ENCODE data around the gene SRM.
"Not testable (repeated sequence)": the region's sequence is repeated elsewhere in the genome, so short reads cannot be mapped to it uniquely, and the experiment has no call there.

The SRM gene

GRCh38 chr1:11100149-11100493, 40.3 kb upstream of the SRM start:
- no peak for DNase-seq (ENCODE audit: low read depth)
- TF ChIP-seq MYC (IDR thresholded peaks at IDR 0.05; ENCODE audit: low read depth, low read length): no peak; the same call in 1 of the 2 replicates
- TF ChIP-seq MAX (IDR thresholded peaks at IDR 0.05; ENCODE audit: low read depth, low read length): no peak
- no peak for TF ChIP-seq CTCF (IDR thresholded peaks at IDR 0.05; ENCODE audit: low read depth, low read length)
- no peak for TF ChIP-seq POLR2A (IDR thresholded peaks at IDR 0.05; ENCODE audit: extremely low read depth, insufficient read length)

DNA sequence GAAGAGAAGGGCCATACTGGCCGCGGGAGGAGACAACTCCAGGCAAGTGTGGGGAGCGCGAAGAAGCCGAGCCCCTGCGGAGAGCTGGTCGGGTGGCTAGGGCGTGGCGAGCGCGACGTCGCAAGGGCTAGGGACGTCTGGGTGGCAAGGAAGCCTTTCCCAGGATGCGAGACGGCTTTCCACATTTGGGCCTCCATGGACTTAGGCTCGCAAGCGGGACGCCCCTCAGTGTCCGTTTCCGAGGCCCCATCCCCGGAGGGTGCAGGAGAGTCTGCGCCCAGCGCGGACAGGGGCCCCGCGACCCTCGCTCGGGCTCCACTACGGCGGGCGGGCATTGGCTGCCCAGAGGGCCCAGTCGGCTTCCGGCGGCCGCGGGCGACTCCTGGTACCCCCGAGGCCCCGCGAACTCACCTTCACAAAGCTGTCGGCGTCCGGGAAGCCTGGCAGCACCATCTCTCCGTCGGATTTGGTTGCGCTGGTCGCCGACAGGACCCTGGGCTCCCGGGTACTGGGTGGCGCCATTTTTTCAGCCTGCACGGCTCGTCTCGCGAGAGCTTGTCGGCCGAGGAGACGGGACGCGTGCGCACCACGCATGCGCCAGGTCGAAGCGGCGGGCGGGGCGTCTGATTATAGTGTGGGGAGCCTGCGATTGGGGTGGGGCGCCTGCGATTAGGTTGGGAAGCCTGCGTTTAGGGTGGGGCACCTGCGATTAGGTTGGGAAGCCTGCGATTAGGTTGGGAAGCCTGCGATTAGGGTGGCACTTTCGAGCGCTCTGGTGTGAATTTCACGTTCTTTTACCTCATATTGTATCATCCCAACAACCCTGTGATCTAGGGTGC, 39.7 kb upstream of the SRM start, which contains the start of gene EXOSC10:
EXOSC10 (minus strand) TSS at position 560 of the 839 bp plus-strand sequence; CDS start at position 522, 38 bp downstream.
- peak within 1 kb of the TSS; percentile 98 for H3K4me3 ChIP-seq (ENCODE audit: low read depth, low read length)
- DNase-seq (ENCODE audit: low read depth): peak; percentile 90
- TF ChIP-seq MAX (IDR thresholded peaks at IDR 0.05; ENCODE audit: low read depth, low read length) (peak; percentile 64), POLR2A (IDR thresholded peaks at IDR 0.05; ENCODE audit: extremely low read depth, insufficient read length) (peak; percentile 62), CTCF (IDR thresholded peaks at IDR 0.05; ENCODE audit: low read depth, low read length) (no peak), MYC (IDR thresholded peaks at IDR 0.05; ENCODE audit: low read depth, low read length) (no peak; the same call in none of the 2 replicates)

More at GRCh38 chr1:11100149-11100493, 40.3 kb upstream of the SRM start:
- peak overlapping the region; percentile 98 for H3K4me3 ChIP-seq (ENCODE audit: low read depth, low read length)

DNA sequence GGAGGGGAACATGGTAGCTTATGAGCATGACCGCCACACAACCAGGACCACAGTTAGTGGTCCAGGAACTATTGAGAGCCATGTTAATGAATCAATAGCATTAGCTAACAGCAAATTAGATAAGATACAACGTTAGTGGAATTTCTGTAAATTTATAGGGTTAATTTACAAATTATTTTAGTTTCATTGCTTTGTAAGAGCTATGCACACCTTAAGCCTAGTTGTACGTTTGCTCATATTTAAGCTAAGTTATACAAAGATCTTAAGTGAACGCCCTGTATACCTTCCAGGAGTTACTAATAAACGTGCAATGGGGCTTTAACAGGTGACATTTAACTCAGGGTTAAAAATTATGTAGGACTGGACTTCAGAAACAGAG, 39.1 kb upstream of the SRM start:
- no peak for DNase-seq (ENCODE audit: low read depth)
- H3K4me3 ChIP-seq (ENCODE audit: low read depth, low read length): peak overlapping the region; percentile 98
- TF ChIP-seq POLR2A (IDR thresholded peaks at IDR 0.05; ENCODE audit: extremely low read depth, insufficient read length): no peak

DNA sequence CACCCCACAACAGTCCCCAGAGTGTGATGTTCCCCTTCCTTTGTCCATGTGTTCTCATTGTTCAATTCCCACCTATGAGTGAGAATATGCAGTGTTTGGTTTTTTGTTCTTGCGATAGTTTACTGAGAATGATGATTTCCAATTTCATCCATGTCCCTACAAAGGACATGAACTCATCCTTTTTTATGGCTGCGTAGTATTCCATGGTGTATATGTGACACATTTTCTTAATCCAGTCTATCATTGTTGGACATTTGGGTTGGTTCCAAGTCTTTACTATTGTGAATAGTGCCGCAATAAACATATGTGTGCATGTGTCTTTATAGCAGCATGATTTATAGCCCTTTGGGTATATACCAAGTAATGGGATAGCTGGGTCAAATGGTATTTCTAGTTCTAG, 24.0 kb upstream of the SRM start:
- H3K4me3 ChIP-seq (ENCODE audit: low read depth, low read length); DNase-seq (ENCODE audit: low read depth): not testable (repeated sequence)

GRCh38 chr1:11080931-11081330, 21.1 kb upstream of the SRM start:
- no peak overlapping the region for H3K4me3 ChIP-seq (ENCODE audit: low read depth, low read length)
- TF ChIP-seq MAX (IDR thresholded peaks at IDR 0.05; ENCODE audit: low read depth, low read length): no peak
- no peak for TF ChIP-seq MYC (IDR thresholded peaks at IDR 0.05; ENCODE audit: low read depth, low read length)
- TF ChIP-seq CTCF (IDR thresholded peaks at IDR 0.05; ENCODE audit: low read depth, low read length): no peak
- no peak for TF ChIP-seq POLR2A (IDR thresholded peaks at IDR 0.05; ENCODE audit: extremely low read depth, insufficient read length)
- no peak for DNase-seq (ENCODE audit: low read depth)

- H3K4me3 ChIP-seq (ENCODE audit: low read depth, low read length): no peak overlapping the region
- DNase-seq (ENCODE audit: low read depth): no peak
- TF ChIP-seq CTCF (IDR thresholded peaks at IDR 0.05; ENCODE audit: low read depth, low read length) (no peak), POLR2A (IDR thresholded peaks at IDR 0.05; ENCODE audit: extremely low read depth, insufficient read length) (no peak)
These were observed 18.8 kb upstream of the SRM start for GRCh38 chr1:11078631-11079030.

GRCh38 chr1:11073398-11073797, 13.6 kb upstream of the SRM start:
- not testable (repeated sequence) for H3K4me3 ChIP-seq (ENCODE audit: low read depth, low read length); DNase-seq (ENCODE audit: low read depth)
